HG03432 (cell line): ENCODE measurements around the gene BRIX1.
A peak's percentile ranks its signal among the peaks of the same experiment; 100 is the strongest.
"Not testable (repeated sequence)": the region's sequence is repeated elsewhere in the genome, so short reads cannot be mapped to it uniquely, and the experiment has no call there.

ENCODE experiments used
- ATAC-seq: cut with Tn5 transposase; IDR thresholded peaks from one replicate; pipeline ENCODE4 v1.9.1; 2021; ENCODE audit warnings: mild to moderate bottlenecking, moderate library complexity; ENCODE audit not compliant: unreplicated experiment

Gene BRIX1

DNA sequence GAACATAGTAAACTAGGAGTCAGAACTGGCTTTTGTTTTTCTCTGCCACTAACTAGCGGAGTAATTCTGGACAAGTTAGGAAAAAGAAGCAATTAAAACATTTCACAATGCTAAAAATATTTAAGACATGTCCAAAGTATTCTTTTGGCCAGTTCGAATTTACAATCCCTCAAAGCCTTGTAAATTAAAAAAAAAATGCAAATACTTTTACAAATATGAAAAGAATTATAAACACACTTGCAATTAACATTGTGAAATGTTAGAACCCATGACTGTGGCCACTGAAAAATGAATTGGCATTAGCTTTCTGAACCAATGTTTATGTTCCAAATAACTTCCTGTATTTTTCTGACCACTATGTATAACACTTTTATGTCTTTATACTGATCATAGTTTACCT, 2.4 kb upstream of the BRIX1 start:
- no peak for ATAC-seq

DNA sequence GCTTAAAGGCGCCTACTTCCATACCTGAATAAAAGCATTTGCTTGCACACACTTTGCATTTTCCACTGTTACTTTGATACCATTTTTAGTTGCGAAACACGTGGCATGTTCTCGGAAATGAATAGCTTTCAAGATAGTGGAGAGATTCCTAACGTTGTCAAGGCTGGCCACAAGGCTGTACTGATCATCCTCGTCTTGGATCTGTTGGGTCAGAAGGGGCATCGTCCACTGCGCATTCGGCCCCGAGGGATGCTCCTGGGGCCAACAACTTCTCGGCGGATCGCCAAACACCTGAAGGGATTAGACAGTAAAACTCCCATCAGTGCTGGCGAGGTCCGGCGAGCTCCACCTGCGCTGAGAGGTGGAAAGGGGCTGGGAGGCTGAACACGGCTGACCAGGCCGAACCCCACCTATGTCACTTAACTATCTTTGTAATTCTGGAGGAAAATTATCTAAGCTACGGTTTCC, 806 bp upstream of the BRIX1 start:
- ATAC-seq: peak; percentile 17

- ATAC-seq: peak; percentile 15
Measured at GRCh38 chr5:34915856-34916192, 313 bp downstream of the BRIX1 start.

DNA sequence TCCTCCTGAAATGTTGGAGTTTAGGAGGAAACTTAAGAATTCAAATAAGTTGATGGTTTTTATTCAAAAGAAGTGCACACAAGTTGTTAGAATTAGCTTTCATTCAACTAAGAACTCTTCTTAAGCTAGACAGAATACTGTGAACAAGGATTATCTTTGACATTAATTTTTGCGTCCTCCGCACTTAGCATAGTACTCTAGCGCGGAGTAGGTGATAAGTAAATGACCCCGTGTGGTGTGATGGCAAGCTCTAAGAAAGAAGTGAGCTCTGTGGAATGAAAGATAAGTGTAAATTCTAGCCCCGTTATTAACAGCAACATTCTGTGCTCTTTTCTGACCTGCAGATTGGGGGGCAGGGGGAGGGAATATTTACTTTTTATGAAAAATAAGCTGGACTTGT, 1.0 kb downstream of the BRIX1 start:
- no peak for ATAC-seq

GRCh38 chr5:34918025-34918424, 2.5 kb downstream of the BRIX1 start:
- ATAC-seq: no peak

DNA sequence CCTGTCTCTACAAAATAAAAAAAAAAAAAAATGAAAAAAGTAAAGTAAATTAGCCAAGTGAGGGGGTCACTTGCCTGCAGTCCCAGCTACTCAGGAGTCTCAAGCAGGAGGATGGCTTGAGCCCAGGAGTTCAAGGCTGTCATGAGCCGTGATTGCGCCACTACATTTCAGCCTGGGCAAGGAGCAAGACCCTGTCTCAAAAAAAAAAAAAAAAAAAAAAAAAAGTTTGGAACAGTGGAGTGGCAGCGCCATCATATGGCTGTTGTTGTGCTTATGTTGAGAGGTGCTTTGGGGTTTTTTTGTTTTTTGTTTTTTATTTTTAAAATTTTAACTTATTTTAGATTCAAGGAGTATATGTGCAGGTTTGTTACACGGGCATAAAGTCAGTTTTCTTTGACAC, 3.6 kb downstream of the BRIX1 start:
- ATAC-seq: no peak

DNA sequence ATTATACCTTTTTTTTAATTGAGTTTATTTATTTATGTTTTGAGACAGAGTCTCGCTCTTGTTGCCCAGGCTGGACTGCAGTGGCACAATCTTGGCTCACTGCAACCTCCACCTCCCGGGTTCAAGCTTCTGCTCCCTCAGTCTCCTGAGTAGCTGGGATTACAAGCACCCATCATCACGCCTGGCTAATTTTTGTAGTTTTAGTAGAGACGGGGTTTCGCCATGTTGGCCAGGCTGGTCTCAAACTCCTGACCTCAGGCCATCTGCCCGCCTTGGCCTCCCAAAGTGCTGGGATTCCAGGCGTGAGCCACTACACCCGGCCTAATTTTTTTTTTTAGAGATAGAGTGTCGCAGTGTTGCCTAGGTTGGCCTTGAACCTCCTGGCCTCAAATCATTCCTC, 7.7 kb downstream of the BRIX1 start:
- ATAC-seq: not testable (repeated sequence)

- peak; percentile 62 for ATAC-seq
Measured at GRCh38 chr5:34923694-34924461, 8.4 kb downstream of the BRIX1 start.

DNA sequence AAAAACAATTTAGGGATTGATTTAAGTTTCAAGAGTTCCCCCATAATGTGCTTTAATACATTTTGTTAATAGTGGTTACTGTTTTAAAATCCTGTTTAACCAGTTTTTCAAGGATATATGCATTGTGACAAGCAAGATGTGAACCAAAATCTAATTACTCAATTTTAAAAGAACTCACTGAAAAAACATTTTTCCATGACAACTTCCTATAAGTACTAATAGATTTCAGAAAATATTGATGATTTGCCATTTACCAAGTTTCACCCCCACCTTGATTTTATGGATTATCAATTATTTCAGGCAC, 8.9 kb downstream of the BRIX1 start:
- no peak for ATAC-seq

DNA sequence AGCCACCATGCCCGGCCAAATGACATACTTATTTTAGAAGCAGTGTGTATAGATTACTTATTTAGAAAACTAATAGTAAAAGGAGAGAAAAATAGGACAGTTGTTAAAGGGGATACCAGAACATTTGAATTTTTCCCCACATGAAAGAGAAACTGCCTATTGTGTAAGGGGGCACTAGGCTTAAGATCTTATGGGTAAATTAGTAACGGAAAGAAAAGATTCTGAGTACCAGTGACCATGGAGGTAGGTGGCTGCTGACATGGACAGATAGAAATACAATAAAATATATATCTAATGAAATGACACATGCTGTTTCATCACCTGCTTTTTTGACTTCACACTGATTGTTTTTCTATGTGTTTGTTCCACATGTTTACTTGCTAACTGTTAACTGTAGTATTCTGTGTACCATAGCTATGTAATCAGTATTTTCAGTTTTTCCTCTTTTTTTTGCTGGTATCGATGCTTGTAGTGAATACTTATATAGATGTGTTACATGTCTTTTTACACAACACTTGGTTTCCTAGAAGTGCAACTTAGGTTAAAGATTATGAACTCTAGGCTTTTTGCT, 10.9 kb downstream of the BRIX1 start:
- ATAC-seq: no peak

DNA sequence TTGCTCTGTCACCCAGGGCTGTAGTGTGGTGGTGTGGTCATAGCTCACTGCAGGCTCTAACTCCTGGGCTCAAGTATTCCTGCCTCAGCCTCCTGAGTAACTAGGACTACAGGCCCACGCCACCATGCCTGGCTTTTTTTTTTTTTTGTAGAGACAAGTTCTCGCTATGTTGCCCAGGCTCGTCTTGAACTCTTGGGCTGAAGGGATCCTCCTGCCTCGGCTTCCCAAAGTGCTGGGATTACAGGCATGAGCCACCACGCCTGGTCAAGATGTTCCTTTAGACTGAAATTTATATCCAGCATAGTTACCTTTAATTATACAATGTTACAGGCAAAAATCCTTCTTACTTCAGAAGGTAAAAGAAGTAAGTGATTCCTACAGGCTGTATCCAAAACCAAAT, 12.3 kb downstream of the BRIX1 start:
- no peak for ATAC-seq

DNA sequence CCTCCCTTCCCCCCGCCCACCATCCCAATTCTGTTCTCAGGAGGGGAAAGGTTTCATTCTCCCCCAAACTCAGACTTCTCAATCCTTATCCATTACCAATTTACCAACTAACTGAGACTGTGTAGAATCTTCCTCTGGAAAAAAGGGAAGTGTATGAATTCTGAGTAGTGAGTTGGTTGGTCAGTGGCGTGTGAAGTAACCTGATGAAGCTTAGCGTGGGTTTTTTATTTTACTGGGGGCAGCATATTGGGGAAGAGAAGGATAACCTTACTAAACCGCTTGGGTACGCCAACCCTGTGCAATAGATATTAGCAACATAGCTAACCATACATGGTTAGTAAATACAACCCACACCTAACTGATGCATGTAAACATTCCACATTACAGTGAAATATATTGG, 12.8 kb downstream of the BRIX1 start:
- ATAC-seq: no peak

DNA sequence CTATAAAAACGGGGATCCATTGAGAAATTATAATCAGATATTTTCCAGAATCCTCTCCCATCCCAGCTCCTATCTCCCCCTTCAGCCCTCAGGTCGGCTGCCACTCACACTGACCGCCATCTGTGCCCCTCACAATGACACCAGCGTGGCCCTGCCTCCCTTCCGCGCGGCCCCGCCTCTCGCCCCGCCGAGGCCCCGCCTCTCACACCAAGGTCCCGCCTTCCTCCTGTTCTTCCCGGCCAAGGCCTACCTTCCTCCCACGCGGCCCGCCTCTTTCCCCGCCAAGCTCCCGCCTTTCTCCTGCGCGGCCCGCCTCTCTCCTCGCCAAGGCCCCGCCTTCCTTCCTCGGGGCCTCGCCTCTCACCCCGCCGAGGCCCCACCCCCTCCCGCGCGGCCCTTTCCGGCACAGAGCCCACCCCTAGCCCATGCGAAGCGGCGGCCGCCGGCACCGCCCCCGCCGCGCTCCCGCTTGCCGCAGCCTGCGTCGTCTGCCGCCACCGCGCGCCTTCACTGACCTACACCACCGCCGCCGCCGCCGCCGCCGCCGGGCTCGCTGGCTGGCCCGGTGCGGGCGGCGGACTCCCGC, 13.7 kb downstream of the BRIX1 start, which contains the start of gene DNAJC21:
DNAJC21 (plus strand) TSS at position 426 of the 586 bp plus-strand sequence. CDS start 261 bp downstream, outside the sequence.
- peak; percentile 88 for ATAC-seq

DNA sequence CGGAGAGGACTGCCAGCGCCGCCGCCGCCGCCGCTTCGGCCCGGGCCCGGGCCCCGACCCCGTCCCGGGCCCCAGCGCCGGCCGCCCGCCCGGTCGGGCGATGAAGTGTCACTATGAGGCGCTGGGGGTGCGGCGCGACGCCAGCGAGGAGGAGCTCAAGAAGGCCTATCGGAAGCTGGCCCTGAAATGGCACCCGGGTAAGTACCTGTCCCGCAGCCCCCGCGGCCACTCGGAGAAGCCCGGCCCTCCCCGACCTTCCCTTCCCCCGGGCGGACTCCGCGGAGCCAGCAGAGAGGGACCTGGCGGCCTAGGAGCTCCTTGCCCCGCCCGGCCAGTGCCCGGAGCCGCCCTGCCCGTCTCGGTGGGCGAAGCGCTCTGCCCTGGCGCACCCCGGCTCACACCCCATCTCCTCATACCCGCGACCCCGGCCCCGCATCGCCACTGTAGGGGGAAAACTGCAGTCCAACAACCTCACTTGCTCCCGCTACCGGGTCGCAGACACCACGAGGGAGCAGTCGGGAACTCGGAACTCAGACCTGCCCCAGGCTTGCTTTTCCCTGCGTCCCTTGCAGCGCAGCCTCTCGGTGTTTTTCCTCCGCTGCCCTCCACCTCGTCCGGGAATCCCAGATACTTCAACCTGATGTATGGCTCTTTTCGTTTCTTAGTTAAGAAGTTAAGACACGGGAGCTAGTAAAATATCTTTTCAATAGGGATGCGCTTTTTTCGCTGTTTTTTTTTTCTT, 14.4 kb downstream of the BRIX1 start:
- peak; percentile 80 for ATAC-seq

GRCh38 chr5:34930462-34930844, 14.9 kb downstream of the BRIX1 start:
- no peak for ATAC-seq

GRCh38 chr5:34930870-34931269, 15.4 kb downstream of the BRIX1 start:
- no peak for ATAC-seq

GRCh38 chr5:34932947-34933346, 17.4 kb downstream of the BRIX1 start:
- no peak for ATAC-seq

DNA sequence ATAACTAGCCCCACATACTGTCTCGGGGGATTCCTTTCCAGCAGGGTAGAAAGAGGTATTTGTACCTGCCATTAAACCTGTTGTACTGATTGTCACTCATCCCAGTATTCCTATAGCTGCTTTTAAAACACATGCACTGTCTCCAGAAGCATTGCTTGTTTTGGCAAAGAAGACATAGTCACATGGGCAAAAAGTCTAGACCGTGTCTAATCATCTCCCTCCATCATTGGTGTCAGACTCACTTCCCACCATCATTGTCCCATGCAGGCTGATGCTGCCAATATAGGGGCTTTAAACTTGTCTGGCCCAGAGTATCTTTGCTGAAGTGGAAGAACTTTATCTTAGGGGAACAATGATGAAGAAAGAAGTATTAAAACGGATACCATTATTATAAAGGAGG, 26.4 kb downstream of the BRIX1 start:
- ATAC-seq: no peak

GRCh38 chr5:34944044-34944443, 28.5 kb downstream of the BRIX1 start:
- ATAC-seq: no peak

DNA sequence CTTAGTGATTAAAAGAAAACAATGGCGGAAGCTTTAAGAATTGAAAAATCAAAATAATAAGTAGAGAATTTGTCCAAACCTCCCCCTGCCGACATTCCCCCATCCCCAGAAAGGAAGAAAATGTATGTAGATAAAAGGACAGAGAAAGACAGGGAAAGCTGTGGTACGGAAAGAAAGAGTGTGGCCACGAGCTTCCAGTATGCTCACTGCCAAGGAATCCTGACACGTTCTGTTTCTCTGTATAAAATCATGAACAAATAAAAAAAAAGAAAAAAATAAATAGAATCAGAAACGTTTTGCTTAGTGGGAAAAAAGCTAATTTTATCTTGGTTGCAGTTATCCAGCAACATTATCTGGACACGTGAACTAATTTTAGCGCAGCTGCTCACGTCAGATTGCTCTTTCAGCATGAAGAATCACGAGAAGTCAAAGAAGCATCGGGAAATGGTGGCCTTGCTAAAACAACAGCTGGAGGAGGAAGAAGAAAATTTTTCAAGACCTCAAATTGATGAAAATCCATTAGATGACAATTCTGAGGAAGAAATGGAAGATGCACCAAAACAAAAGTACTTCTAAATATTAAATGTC, 29.0 kb downstream of the BRIX1 start:
- ATAC-seq: no peak

DNA sequence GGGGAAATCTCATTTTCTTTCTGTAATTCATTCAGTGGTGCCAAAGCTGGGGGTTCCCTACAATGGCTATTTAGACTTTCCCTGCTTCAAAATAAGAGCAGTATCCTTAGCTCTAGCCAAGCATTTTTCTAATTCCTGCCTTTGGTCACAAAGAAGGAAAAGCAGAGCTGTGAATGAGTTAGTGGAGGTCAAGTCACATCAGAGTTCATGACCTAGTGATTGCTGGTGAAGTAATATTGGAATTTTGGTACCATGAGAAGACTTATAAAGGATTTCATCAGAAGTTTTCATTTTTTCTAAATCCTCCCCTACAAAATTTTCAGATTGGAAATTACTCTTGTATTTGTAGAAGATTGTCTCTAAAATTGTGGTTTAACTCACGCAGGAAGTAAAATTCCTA, 41.8 kb downstream of the BRIX1 start:
- ATAC-seq: no peak
